H9 (cell line): ENCODE results near the gene RFWD3. TPM values are rescaled to one million over a fixed set of nuclear protein-coding genes. Genes with fewer than 3 reads are reported as not detected.

Experiments used
- DNase-seq: peaks from one replicate; pipeline ENCODE4 v3.0.0-alpha.2; 2017
- H2AFZ ChIP-seq: one replicate; pipeline ENCODE4 v1.6.1; 2013; ENCODE audit warnings: mild to moderate bottlenecking, low read length, control low read depth, moderate library complexity
- H2AK5ac ChIP-seq: 2 replicates; pipeline ENCODE4 v1.6.1; 2013; ENCODE audit warnings: low read length, control low read depth, mixed read lengths; ENCODE audit not compliant: insufficient read length
- H2BK120ac ChIP-seq: one replicate; pipeline ENCODE4 v1.6.1; 2013; ENCODE audit warnings: low read depth, mild to moderate bottlenecking, low read length, control low read depth, inconsistent platforms; ENCODE audit not compliant: poor library complexity, severe bottlenecking
- H2BK12ac ChIP-seq: 2 replicates; pipeline ENCODE4 v1.6.1; 2013; ENCODE audit warnings: low read length, control low read depth, mixed read lengths, low read depth; ENCODE audit not compliant: insufficient read length
- H2BK15ac ChIP-seq: 2 replicates; pipeline ENCODE4 v1.6.1; 2013; ENCODE audit warnings: low read depth, low read length, control low read depth
- H2BK20ac ChIP-seq: one replicate; pipeline ENCODE4 v1.6.1; 2013; ENCODE audit warnings: low read depth, mild to moderate bottlenecking, low read length, control low read depth, inconsistent platforms; ENCODE audit not compliant: poor library complexity, severe bottlenecking
- H2BK5ac ChIP-seq: 2 replicates; pipeline ENCODE4 v1.6.1; 2013; ENCODE audit warnings: low read length, control low read depth, mixed read lengths; ENCODE audit not compliant: insufficient read length
- H3K14ac ChIP-seq: 2 replicates; pipeline ENCODE4 v1.6.1; 2013; ENCODE audit warnings: low read length, control low read depth; ENCODE audit not compliant: insufficient read depth
- H3K18ac ChIP-seq: 2 replicates; pipeline ENCODE4 v1.6.1; 2013; ENCODE audit warnings: low read depth, mild to moderate bottlenecking, mixed read lengths, low read length, control low read depth; ENCODE audit not compliant: insufficient read length
- H3K23ac ChIP-seq: 2 replicates; pipeline ENCODE4 v1.6.1; 2013; ENCODE audit warnings: low read length, control low read depth, mixed read lengths, low read depth; ENCODE audit not compliant: insufficient read length
- H3K23me2 ChIP-seq: 2 replicates; pipeline ENCODE4 v1.6.1; 2013; ENCODE audit warnings: low read depth, mild to moderate bottlenecking, mixed read lengths, low read length, control low read depth; ENCODE audit not compliant: insufficient read length, poor library complexity, severe bottlenecking
- H3K27ac ChIP-seq: 2 replicates; pipeline ENCODE4 v1.5.1; 2013; ENCODE audit warnings: low read length, control low read depth, mixed read lengths, low read depth; ENCODE audit not compliant: insufficient read length
- H3K27me3 ChIP-seq: 2 replicates; pipeline ENCODE4 v1.6.1; 2013; ENCODE audit warnings: low read length, control low read depth, inconsistent platforms; ENCODE audit not compliant: insufficient read depth
- H3K4ac ChIP-seq: 2 replicates; pipeline ENCODE4 v1.6.1; 2013; ENCODE audit warnings: low read depth, mild to moderate bottlenecking, control low read depth, inconsistent platforms, low read length, moderate library complexity
- H3K4me1 ChIP-seq: 2 replicates; pipeline ENCODE4 v1.6.1; 2013; ENCODE audit warnings: low read length, control low read depth, inconsistent platforms; ENCODE audit not compliant: insufficient read depth
- H3K4me2 ChIP-seq: 2 replicates; pipeline ENCODE4 v1.6.1; 2013; ENCODE audit warnings: low read length, control low read depth, mixed read lengths; ENCODE audit not compliant: insufficient read length, insufficient read depth
- H3K56ac ChIP-seq: 2 replicates; pipeline ENCODE4 v1.6.1; 2013; ENCODE audit warnings: low read depth, mild to moderate bottlenecking, mixed read lengths, low read length, control low read depth; ENCODE audit not compliant: insufficient read length
- H3K79me1 ChIP-seq: 2 replicates; pipeline ENCODE4 v1.6.1; 2013; ENCODE audit warnings: low read depth, mild to moderate bottlenecking, moderate library complexity, low read length, control low read depth, inconsistent platforms; ENCODE audit not compliant: insufficient read depth, poor library complexity, severe bottlenecking
- H3K79me2 ChIP-seq: 2 replicates; pipeline ENCODE4 v1.6.1; 2013; ENCODE audit warnings: low read length, control low read depth, inconsistent platforms; ENCODE audit not compliant: insufficient read depth
- H3K9ac ChIP-seq: 2 replicates; pipeline ENCODE4 v1.6.1; 2013; ENCODE audit warnings: low read length, control low read depth, mixed read lengths; ENCODE audit not compliant: insufficient read length; ENCODE audit errors: extremely low read depth
- H3K9me3 ChIP-seq: one replicate; pipeline ENCODE4 v1.6.1; 2013; ENCODE audit warnings: low read depth, low read length, inconsistent platforms; ENCODE audit not compliant: control insufficient read depth
- H3T11ph ChIP-seq: one replicate; pipeline ENCODE4 v1.6.1; 2013; ENCODE audit warnings: mild to moderate bottlenecking, low read length, control low read depth, inconsistent platforms
- H4K20me1 ChIP-seq: one replicate; pipeline ENCODE4 v1.6.1; 2013; ENCODE audit not compliant: control insufficient read depth, insufficient read length, insufficient read depth
- H4K5ac ChIP-seq: 2 replicates; pipeline ENCODE4 v1.6.1; 2013; ENCODE audit warnings: low read depth, mild to moderate bottlenecking, mixed read lengths, low read length, control low read depth; ENCODE audit not compliant: insufficient read length
- H4K8ac ChIP-seq: replicated peaks from 2 replicates; pipeline ENCODE4 v1.6.1; 2013; ENCODE audit warnings: low read length, control low read depth, mixed read lengths, low read depth; ENCODE audit not compliant: insufficient read length
- H4K91ac ChIP-seq: 2 replicates; pipeline ENCODE4 v1.6.1; 2013; ENCODE audit warnings: low read depth, mild to moderate bottlenecking, moderate library complexity, mixed read lengths, low read length, control low read depth; ENCODE audit not compliant: insufficient read length
- H3K27ac Mint-ChIP-seq, 3 experiments: 2 replicates in 2 of 3; 3 replicates in 1 of 3; pipeline ENCODE4 v1.8.0; 2020 to 2021; ENCODE audit warnings: mixed read lengths in 3 of 3, mild to moderate bottlenecking in 1 of 3, moderate library complexity in 1 of 3
- H3K27me3 Mint-ChIP-seq: 2 replicates; pipeline ENCODE4 v1.8.0; 2021; ENCODE audit warnings: low read depth, mild to moderate bottlenecking, moderate library complexity, mixed read lengths
- H3K36me3 Mint-ChIP-seq, 3 experiments: 2 replicates in 2 of 3; 3 replicates in 1 of 3; pipeline ENCODE4 v1.8.0; 2020 to 2021; ENCODE audit warnings: low read depth in 3 of 3, mixed read lengths in 3 of 3; ENCODE audit not compliant: insufficient read depth in 1 of 3
- H3K4me1 Mint-ChIP-seq, 2 experiments: 2 replicates each; pipeline ENCODE4 v1.8.0; 2020; ENCODE audit warnings: mixed read lengths in 2 of 2
- H3K4me3 Mint-ChIP-seq, 2 experiments: 2 replicates in 1 of 2; 3 replicates in 1 of 2; pipeline ENCODE4 v1.8.0; 2020 to 2021; ENCODE audit warnings: mild to moderate bottlenecking in 2 of 2, mixed read lengths in 2 of 2, moderate library complexity in 1 of 2
- H3K9me3 Mint-ChIP-seq, 2 experiments: 2 replicates in 1 of 2; 3 replicates in 1 of 2; pipeline ENCODE4 v1.8.0; 2020; ENCODE audit warnings: mild to moderate bottlenecking in 2 of 2, mixed read lengths in 2 of 2, moderate library complexity in 1 of 2
- WGBS: extraction: QIAGEN DNeasy Blood & Tissue Kit; methylation state at CpG from one replicate; pipeline ENCODE4 v1.1.7; 2013; ENCODE audit warnings: missing lambda C conversion rate, low lambda C conversion rate, mixed read lengths; ENCODE audit not compliant: insufficient read length; ENCODE audit errors: extremely low coverage; 5-methylcytosine and 5-hydroxymethylcytosine counted together
- total RNA-seq: library from RNA; stranded (reverse); gene quantifications from 2 replicates; pipeline ENCODE4 v1.2.1, GENCODE V29; 2021
- TF ChIP-seq, protein P1 (sequence below): fragments of 200-600 bp; sonication (generic); conservative IDR thresholded peaks from 3 replicates; pipeline ENCODE4 v1.8.0; 2021; ENCODE audit warnings: antibody characterized with exemption, mild to moderate bottlenecking

The RFWD3 gene
- total RNA-seq, 1 experiment from 2014 or later, result 114 TPM

DNA sequence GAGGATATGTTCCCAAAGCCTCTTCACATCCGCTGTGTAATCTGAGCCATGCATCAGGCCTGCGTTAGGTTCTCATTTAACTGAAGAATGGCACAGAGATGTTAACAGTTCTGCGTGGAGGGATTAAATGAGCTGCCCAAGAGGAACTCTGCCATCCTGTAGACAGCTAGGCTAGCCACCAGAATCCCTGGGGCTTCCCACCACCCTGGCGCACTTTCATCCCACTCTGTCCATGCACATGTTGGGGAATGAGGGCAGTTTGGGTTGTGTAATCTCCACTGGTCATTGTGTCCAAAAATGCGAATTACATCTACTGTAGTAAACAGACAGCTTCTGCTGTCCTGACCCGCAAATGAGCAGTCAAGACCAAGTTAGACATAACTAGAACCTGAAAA is 58.7 kb downstream of the RFWD3 start:
- H3K27me3 Mint-ChIP-seq, result no peaks in the 10 kb centered on the region

More for the DNA sequence above, 58.7 kb downstream of the RFWD3 start:
- Histone ChIP-seq H3K4ac (no peak overlapping the region), H3K27me3 (no peaks in the 10 kb centered on the region), H2BK120ac (no peak overlapping the region), H3T11ph (no peak overlapping the region), H3K4me2 (peak overlapping the region; percentile 69), H2BK12ac (no peak overlapping the region), H3K4me1 (peaks cover 4% of the 10 kb centered on the region; the same call in 1 of the 2 replicates), H2BK20ac (no peak overlapping the region), H3K27ac (peak overlapping the region; percentile 5), H3K23me2 (peaks cover 8% of the 10 kb centered on the region), H3K9me3 (no peaks in the 10 kb centered on the region), H2BK5ac (peak overlapping the region; percentile 25), H2AFZ (no peak overlapping the region), H3K79me2 (peaks cover 19% of the 10 kb centered on the region; the same call in 1 of the 2 replicates), H3K56ac (no peak overlapping the region), H4K8ac (no peak overlapping the region), H3K18ac (peak overlapping the region; percentile 47), H3K9ac (no peak overlapping the region), H3K14ac (no peak overlapping the region), H2BK15ac (no peak overlapping the region), H3K79me1 (no peaks in the 10 kb centered on the region), H2AK5ac (no peak overlapping the region), H4K20me1 (no peaks in the 10 kb centered on the region), H4K5ac (no peak overlapping the region), H3K23ac (no peak overlapping the region), H4K91ac (no peak overlapping the region)
- WGBS, result no CpG with 5 or more reads among the region's 6 CpGs
- H3K27ac Mint-ChIP-seq, result peak overlapping the region; percentile 90 to 96 (median 94); a peak in 5 of 7 replicates
- peak; percentile 63 for DNase-seq
- no peaks in the 10 kb centered on the region for H3K9me3 Mint-ChIP-seq
- peaks cover 0 to 4% (median 2%) of the 10 kb centered on the region in 3 experiments; a peak in 4 of 7 replicates for H3K36me3 Mint-ChIP-seq
- peak overlapping the region; percentile 97 to 98 for H3K4me3 Mint-ChIP-seq
- H3K4me1 Mint-ChIP-seq, result peaks cover 32 to 37% of the 10 kb centered on the region in 2 experiments
- TF ChIP-seq, protein P1, sequence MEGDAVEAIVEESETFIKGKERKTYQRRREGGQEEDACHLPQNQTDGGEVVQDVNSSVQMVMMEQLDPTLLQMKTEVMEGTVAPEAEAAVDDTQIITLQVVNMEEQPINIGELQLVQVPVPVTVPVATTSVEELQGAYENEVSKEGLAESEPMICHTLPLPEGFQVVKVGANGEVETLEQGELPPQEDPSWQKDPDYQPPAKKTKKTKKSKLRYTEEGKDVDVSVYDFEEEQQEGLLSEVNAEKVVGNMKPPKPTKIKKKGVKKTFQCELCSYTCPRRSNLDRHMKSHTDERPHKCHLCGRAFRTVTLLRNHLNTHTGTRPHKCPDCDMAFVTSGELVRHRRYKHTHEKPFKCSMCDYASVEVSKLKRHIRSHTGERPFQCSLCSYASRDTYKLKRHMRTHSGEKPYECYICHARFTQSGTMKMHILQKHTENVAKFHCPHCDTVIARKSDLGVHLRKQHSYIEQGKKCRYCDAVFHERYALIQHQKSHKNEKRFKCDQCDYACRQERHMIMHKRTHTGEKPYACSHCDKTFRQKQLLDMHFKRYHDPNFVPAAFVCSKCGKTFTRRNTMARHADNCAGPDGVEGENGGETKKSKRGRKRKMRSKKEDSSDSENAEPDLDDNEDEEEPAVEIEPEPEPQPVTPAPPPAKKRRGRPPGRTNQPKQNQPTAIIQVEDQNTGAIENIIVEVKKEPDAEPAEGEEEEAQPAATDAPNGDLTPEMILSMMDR, result no peak
